Immature natural killer cell (primary cell): ENCODE data around the gene PITPNC1. TPM values are rescaled to one million over a fixed set of nuclear protein-coding genes. Genes with fewer than 3 reads are reported as not detected.
"Not testable (repeated sequence)": the region's sequence is repeated elsewhere in the genome, so short reads cannot be mapped to it uniquely, and the experiment has no call there.

Source experiments
- DNase-seq, 3 donors: peaks; one replicate each; pipeline ENCODE4 v3.0.0; 2022; ENCODE audit warnings: mixed read lengths in 1 of 3
- H3K27ac Mint-ChIP-seq, 6 donors: one replicate each; pipeline ENCODE4 v1.8.0; 2020; ENCODE audit warnings: mixed read lengths in 6 of 6, mild to moderate bottlenecking in 5 of 6, inconsistent platforms in 4 of 6, moderate library complexity in 3 of 6
- H3K27me3 Mint-ChIP-seq, 3 donors: one replicate each; pipeline ENCODE4 v1.8.0; 2020 to 2021; ENCODE audit warnings: low read depth in 3 of 3, mild to moderate bottlenecking in 3 of 3, mixed read lengths in 3 of 3, moderate library complexity in 3 of 3, inconsistent platforms in 1 of 3
- H3K36me3 Mint-ChIP-seq, 3 donors: one replicate each; pipeline ENCODE4 v1.8.0; 2020; ENCODE audit warnings: mixed read lengths in 3 of 3, inconsistent platforms in 2 of 3, mild to moderate bottlenecking in 2 of 3
- H3K4me1 Mint-ChIP-seq, 2 donors: one replicate each; pipeline ENCODE4 v1.8.0; 2020; ENCODE audit warnings: inconsistent platforms in 2 of 2, mild to moderate bottlenecking in 2 of 2, mixed read lengths in 2 of 2, moderate library complexity in 1 of 2
- H3K4me3 Mint-ChIP-seq, 5 donors: one replicate each; pipeline ENCODE4 v1.8.0; 2020; ENCODE audit warnings: mild to moderate bottlenecking in 5 of 5, mixed read lengths in 5 of 5, inconsistent platforms in 3 of 5, moderate library complexity in 3 of 5
- H3K9me3 Mint-ChIP-seq, 6 donors: one replicate each; pipeline ENCODE4 v1.8.0; 2020; ENCODE audit warnings: mild to moderate bottlenecking in 6 of 6, mixed read lengths in 6 of 6, inconsistent platforms in 4 of 6, moderate library complexity in 3 of 6
- polyA plus RNA-seq, 3 donors: library from polyadenylated mRNA; unstranded; fragments of 300-500 nt; fragmentation: Illumina TruSeq; gene quantifications; one replicate each; pipeline ENCODE4 v1.2.3, GENCODE V29; 2021

Gene PITPNC1
- polyA plus RNA-seq, 3 donors from 2014 or later, result 119 to 155 (median 150) TPM

- H3K9me3 Mint-ChIP-seq, result no peaks in the 10 kb centered on the region
- H3K4me1 Mint-ChIP-seq, result no peaks in the 10 kb centered on the region
- no peak for DNase-seq
- no peak overlapping the region for H3K27ac Mint-ChIP-seq
- H3K27me3 Mint-ChIP-seq, result peaks cover 2 to 7% (median 7%) of the 10 kb centered on the region in 3 donors
- peaks cover 0 to 4% (median 0%) of the 10 kb centered on the region in 3 donors for H3K36me3 Mint-ChIP-seq
- no peak overlapping the region for H3K4me3 Mint-ChIP-seq
These were observed 331.3 kb downstream of the PITPNC1 start for GRCh38 chr17:67708378-67708777.

- Mint-ChIP-seq H3K27me3 (peaks cover 2 to 7% (median 7%) of the 10 kb centered on the region in 3 donors), H3K4me1 (peaks cover 1 to 5% of the 10 kb centered on the region in 2 donors), H3K36me3 (peaks cover 0 to 4% (median 0%) of the 10 kb centered on the region in 3 donors), H3K27ac (no peak overlapping the region), H3K4me3 (no peak overlapping the region), H3K9me3 (no peaks in the 10 kb centered on the region)
- DNase-seq, result no peak
These were observed 334.8 kb downstream of the PITPNC1 start for GRCh38 chr17:67711916-67712315.

DNA sequence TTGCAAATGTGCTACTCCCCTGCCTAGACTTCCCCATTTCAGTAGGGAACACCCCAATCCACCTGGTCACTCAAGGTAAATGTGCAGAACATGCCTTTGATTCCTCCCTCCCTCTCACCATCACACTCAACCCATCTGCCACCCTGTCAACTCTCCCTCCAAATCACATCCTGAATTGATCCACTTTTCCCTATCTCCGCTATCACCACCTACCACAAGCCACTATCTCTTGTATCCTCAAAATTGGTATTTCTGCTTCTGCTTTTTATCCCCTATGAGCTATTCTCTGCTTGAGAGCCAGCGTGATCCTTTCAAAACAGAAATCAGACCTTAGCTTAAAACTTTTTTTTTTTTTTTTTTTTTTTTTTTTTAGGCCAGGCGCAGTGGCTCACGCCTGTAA, 335.3 kb downstream of the PITPNC1 start:
- H3K27me3 Mint-ChIP-seq, result peaks cover 2 to 7% (median 6%) of the 10 kb centered on the region in 3 donors
- H3K9me3 Mint-ChIP-seq, result no peaks in the 10 kb centered on the region
- H3K27ac Mint-ChIP-seq, result no peak overlapping the region
- H3K36me3 Mint-ChIP-seq, result peaks cover 0 to 4% (median 0%) of the 10 kb centered on the region in 3 donors
- no peak overlapping the region for H3K4me3 Mint-ChIP-seq
- no peak for DNase-seq
- peaks cover 6 to 10% of the 10 kb centered on the region in 2 donors for H3K4me1 Mint-ChIP-seq

- Mint-ChIP-seq H3K4me1 (peaks cover 13 to 18% of the 10 kb centered on the region in 2 donors), H3K27ac (no peak overlapping the region), H3K4me3 (no peak overlapping the region), H3K9me3 (no peaks in the 10 kb centered on the region), H3K36me3 (peaks cover 0 to 4% (median 0%) of the 10 kb centered on the region in 3 donors), H3K27me3 (peaks cover 7 to 12% (median 9%) of the 10 kb centered on the region in 3 donors)
- DNase-seq, result no peak
These were observed 336.1 kb downstream of the PITPNC1 start for GRCh38 chr17:67713169-67713568.

DNA sequence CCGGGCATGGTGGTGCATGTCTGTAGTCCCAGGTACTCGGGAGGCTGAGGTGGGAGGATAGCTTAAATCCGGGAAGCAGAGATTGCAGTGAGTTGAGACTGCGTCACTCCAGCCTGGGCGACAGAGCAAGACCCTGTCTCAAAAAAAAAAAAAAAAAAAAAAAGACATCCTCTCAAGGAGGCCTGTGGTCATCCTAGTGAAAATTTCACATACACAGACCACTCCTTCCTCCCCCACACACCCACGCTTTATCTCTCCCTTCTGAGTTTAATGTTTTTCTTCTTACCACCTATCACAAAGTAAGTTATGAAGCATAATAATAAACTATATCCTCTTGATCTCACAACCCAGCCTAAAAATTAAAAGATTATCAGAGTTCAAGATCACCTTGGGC, 339.3 kb downstream of the PITPNC1 start:
- Mint-ChIP-seq H3K27me3 (peaks cover 5 to 9% (median 9%) of the 10 kb centered on the region in 3 donors), H3K36me3 (peaks cover 0 to 5% (median 4%) of the 10 kb centered on the region in 3 donors), H3K9me3 (no peaks in the 10 kb centered on the region), H3K4me3 (peak overlapping the region in 3 of 5 donors; percentile 7 to 100 (median 99)), H3K27ac (peak overlapping the region in 4 of 6 donors; percentile 17 to 100 (median 64)), H3K4me1 (peaks cover 23 to 31% of the 10 kb centered on the region in 2 donors)
- DNase-seq, result no peak

GRCh38 chr17:67717192-67717623, 340.1 kb downstream of the PITPNC1 start:
- H3K9me3 Mint-ChIP-seq, result no peaks in the 10 kb centered on the region
- no peak for DNase-seq

GRCh38 chr17:67717624-67718324, 340.7 kb downstream of the PITPNC1 start, which contains the start of gene NOL11:
Gene NOL11, plus strand, starts transcription at chr17:67717936. Its CDS starts 12 bp downstream, at chr17:67717948.
- H3K4me3 Mint-ChIP-seq, result peak within 1 kb of the TSS; percentile 99 to 100 (median 99)
- DNase-seq, result peak; percentile 99 to 100 (median 99)
- H3K4me1 Mint-ChIP-seq, result peaks cover 25 to 31% of the 10 kb centered on the region in 2 donors
- peaks cover 5 to 6% (median 5%) of the 10 kb centered on the region in 3 donors for H3K27me3 Mint-ChIP-seq
- H3K9me3 Mint-ChIP-seq, result no peaks in the 10 kb centered on the region
- peaks cover 4 to 16% (median 14%) of the 10 kb centered on the region in 3 donors for H3K36me3 Mint-ChIP-seq
- peak within 1 kb of the TSS; percentile 95 to 100 (median 99) for H3K27ac Mint-ChIP-seq

More at GRCh38 chr17:67717192-67717623, 340.1 kb downstream of the PITPNC1 start:
- Mint-ChIP-seq H3K36me3 (peaks cover 4 to 13% (median 11%) of the 10 kb centered on the region in 3 donors), H3K4me3 (peak overlapping the region; percentile 99 to 100 (median 99)), H3K4me1 (peaks cover 25 to 31% of the 10 kb centered on the region in 2 donors), H3K27ac (peak overlapping the region; percentile 95 to 100 (median 99)), H3K27me3 (peaks cover 5 to 9% (median 8%) of the 10 kb centered on the region in 3 donors)

DNA sequence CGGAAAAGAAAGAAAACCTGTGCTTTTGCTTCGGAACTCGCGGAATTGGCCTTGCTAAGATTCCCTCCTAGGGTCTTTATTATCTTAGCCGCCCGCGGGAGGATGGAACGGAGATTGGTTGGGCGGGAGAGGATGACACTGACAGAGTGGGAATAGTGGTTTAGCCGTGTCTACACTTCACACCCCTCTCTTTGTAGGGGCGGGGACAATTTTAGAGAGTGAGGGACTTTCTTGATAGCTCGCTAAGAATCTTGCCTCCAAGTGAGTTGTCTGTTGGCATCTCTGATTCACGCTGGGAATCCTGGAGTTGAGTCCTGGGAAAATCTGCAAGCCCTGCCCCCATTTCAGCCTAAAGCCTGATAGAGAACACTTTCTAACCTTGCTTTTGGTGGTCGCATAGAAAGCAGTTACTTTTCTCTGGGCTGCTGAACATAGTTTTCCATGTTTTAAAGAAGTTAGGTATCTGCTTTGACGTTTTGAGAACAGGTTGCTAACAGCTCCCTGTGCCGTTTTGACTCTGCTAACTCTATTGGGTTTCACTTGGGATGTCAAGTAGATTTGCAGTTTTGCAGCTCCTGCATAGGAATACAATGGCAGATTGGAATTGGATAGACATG, 341.4 kb downstream of the PITPNC1 start:
- Mint-ChIP-seq H3K36me3 (peaks cover 4 to 16% (median 14%) of the 10 kb centered on the region in 3 donors), H3K4me3 (peak overlapping the region; percentile 99 to 100 (median 99)), H3K9me3 (no peaks in the 10 kb centered on the region), H3K27ac (peak overlapping the region; percentile 95 to 100 (median 99)), H3K4me1 (peaks cover 25 to 31% of the 10 kb centered on the region in 2 donors), H3K27me3 (peaks cover 5 to 6% (median 5%) of the 10 kb centered on the region in 3 donors)
- peak in 2 of 3 donors; percentile 46 to 51 for DNase-seq

- DNase-seq, result no peak
- Mint-ChIP-seq H3K4me3 (no peak overlapping the region), H3K4me1 (peaks cover 2 to 16% of the 10 kb centered on the region in 2 donors), H3K36me3 (peaks cover 31 to 54% (median 37%) of the 10 kb centered on the region in 3 donors), H3K27ac (no peak overlapping the region), H3K27me3 (peaks cover 0 to 2% (median 2%) of the 10 kb centered on the region in 3 donors), H3K9me3 (no peaks in the 10 kb centered on the region)
These were observed 348.3 kb downstream of the PITPNC1 start for GRCh38 chr17:67725373-67725791.

- Mint-ChIP-seq H3K4me3 (no peak overlapping the region), H3K27ac (no peak overlapping the region), H3K9me3 (no peaks in the 10 kb centered on the region), H3K36me3 (peaks cover 31 to 56% (median 36%) of the 10 kb centered on the region in 3 donors), H3K27me3 (peaks cover 0 to 2% (median 2%) of the 10 kb centered on the region in 3 donors), H3K4me1 (peaks cover 2 to 12% of the 10 kb centered on the region in 2 donors)
- no peak for DNase-seq
These were observed 348.7 kb downstream of the PITPNC1 start for GRCh38 chr17:67725807-67726206.

- not testable (repeated sequence) for H3K4me3 Mint-ChIP-seq, H3K9me3 Mint-ChIP-seq, DNase-seq, H3K27me3 Mint-ChIP-seq, H3K27ac Mint-ChIP-seq
- H3K4me1 Mint-ChIP-seq, result peaks cover 5 to 16% of the 10 kb centered on the region in 2 donors
- peaks cover 34 to 53% (median 34%) of the 10 kb centered on the region in 3 donors for H3K36me3 Mint-ChIP-seq
These were observed 350.3 kb downstream of the PITPNC1 start for GRCh38 chr17:67727152-67728039.

DNA sequence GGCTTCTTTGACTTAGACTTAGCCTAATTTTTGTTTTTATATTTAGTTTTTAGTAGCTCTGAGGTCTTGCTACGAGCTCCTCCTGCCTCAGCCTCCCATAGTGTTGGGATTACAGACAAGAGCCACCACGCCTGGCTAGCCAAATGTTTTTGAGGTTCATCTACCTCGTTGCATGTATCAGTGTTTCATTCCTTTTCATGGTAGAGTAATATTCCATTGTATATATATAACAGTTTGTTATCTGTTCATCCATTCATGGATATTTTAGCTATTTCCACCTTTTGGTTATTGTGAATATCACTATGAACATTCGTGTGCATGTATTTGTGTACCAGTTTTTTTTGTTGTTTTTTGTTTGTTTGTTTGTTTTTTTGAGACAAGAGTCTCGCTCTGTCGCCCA, 352.8 kb downstream of the PITPNC1 start:
- Mint-ChIP-seq H3K27me3 (peaks cover 0 to 2% (median 2%) of the 10 kb centered on the region in 3 donors), H3K36me3 (peaks cover 34 to 60% (median 38%) of the 10 kb centered on the region in 3 donors), H3K27ac (no peak overlapping the region), H3K4me3 (no peak overlapping the region), H3K9me3 (no peaks in the 10 kb centered on the region), H3K4me1 (peaks cover 10 to 37% of the 10 kb centered on the region in 2 donors)
- DNase-seq, result no peak

- no peaks in the 10 kb centered on the region for H3K9me3 Mint-ChIP-seq
- H3K27ac Mint-ChIP-seq, result no peak overlapping the region
- peaks cover 10 to 32% of the 10 kb centered on the region in 2 donors for H3K4me1 Mint-ChIP-seq
- peaks cover 0 to 2% (median 2%) of the 10 kb centered on the region in 3 donors for H3K27me3 Mint-ChIP-seq
- H3K36me3 Mint-ChIP-seq, result peaks cover 27 to 57% (median 39%) of the 10 kb centered on the region in 3 donors
- no peak overlapping the region for H3K4me3 Mint-ChIP-seq
- DNase-seq, result no peak
These were observed 353.6 kb downstream of the PITPNC1 start for GRCh38 chr17:67730731-67731130.
